H1 (cell line): ENCODE results near the gene HEPACAM. TPM values are rescaled to one million over a fixed set of nuclear protein-coding genes. Genes with fewer than 3 reads are reported as not detected.

Experiments used
- polyA plus RNA-seq, 7 experiments: library from polyadenylated mRNA; depleted of rRNA in 3 of 7; stranded (reverse) in 5 of 7; unstranded in 2 of 7; fragments of >200 nt in 5 of 7; fragments of 200-250 nt in 2 of 7; gene quantifications; 1 replicate in 5 of 7; 2 replicates in 1 of 7; 4 replicates in 1 of 7; pipeline versions ENCODE4 v1.2.1 to v1.2.3, GENCODE V29; 2011 to 2013; ENCODE audit warnings: missing spikeins in 2 of 7, mixed read lengths in 2 of 7
- total RNA-seq: library from RNA; stranded (reverse); fragmentation: NEBNext Ultra II Directional; extraction: Animal tissue kit (Norgen Biotek cat#: 25700); gene quantifications from 2 replicates; pipeline ENCODE4 v1.2.1, GENCODE V29; 2021
- TF ChIP-seq, protein P1 (sequence below): fragments of 300-600 bp; sonication (generic); IDR thresholded peaks from 2 replicates; pipeline ENCODE4 v1.7.1; 2012; ENCODE audit warnings: low read length, moderate library complexity, mild to moderate bottlenecking, inconsistent platforms; ENCODE audit not compliant: insufficient replicate concordance

HEPACAM gene
- total and polyA plus RNA-seq, 2 of the 8 experiments (the other 6 are each of a cell fraction or from before 2014, with no cell fraction given), result not detected

DNA sequence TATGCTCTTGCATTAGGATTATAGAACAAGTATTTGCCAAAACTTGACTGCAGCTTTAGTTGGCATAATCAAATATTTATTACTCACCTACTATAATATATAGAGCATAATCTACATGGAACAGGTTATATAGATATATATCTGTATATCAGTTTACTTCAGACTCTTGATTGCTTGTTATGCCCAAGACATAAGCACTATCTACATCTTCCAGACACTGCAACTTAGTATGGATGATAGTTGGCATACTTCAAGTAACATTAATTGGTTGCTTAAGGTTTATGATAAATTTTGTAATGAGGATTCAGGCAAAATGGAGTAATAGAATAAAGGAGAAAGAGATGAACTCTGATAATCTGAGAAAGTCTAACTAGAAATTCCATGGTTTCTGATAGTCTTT lies 19.2 kb upstream of the HEPACAM start (continued):
- TF ChIP-seq, protein P1, sequence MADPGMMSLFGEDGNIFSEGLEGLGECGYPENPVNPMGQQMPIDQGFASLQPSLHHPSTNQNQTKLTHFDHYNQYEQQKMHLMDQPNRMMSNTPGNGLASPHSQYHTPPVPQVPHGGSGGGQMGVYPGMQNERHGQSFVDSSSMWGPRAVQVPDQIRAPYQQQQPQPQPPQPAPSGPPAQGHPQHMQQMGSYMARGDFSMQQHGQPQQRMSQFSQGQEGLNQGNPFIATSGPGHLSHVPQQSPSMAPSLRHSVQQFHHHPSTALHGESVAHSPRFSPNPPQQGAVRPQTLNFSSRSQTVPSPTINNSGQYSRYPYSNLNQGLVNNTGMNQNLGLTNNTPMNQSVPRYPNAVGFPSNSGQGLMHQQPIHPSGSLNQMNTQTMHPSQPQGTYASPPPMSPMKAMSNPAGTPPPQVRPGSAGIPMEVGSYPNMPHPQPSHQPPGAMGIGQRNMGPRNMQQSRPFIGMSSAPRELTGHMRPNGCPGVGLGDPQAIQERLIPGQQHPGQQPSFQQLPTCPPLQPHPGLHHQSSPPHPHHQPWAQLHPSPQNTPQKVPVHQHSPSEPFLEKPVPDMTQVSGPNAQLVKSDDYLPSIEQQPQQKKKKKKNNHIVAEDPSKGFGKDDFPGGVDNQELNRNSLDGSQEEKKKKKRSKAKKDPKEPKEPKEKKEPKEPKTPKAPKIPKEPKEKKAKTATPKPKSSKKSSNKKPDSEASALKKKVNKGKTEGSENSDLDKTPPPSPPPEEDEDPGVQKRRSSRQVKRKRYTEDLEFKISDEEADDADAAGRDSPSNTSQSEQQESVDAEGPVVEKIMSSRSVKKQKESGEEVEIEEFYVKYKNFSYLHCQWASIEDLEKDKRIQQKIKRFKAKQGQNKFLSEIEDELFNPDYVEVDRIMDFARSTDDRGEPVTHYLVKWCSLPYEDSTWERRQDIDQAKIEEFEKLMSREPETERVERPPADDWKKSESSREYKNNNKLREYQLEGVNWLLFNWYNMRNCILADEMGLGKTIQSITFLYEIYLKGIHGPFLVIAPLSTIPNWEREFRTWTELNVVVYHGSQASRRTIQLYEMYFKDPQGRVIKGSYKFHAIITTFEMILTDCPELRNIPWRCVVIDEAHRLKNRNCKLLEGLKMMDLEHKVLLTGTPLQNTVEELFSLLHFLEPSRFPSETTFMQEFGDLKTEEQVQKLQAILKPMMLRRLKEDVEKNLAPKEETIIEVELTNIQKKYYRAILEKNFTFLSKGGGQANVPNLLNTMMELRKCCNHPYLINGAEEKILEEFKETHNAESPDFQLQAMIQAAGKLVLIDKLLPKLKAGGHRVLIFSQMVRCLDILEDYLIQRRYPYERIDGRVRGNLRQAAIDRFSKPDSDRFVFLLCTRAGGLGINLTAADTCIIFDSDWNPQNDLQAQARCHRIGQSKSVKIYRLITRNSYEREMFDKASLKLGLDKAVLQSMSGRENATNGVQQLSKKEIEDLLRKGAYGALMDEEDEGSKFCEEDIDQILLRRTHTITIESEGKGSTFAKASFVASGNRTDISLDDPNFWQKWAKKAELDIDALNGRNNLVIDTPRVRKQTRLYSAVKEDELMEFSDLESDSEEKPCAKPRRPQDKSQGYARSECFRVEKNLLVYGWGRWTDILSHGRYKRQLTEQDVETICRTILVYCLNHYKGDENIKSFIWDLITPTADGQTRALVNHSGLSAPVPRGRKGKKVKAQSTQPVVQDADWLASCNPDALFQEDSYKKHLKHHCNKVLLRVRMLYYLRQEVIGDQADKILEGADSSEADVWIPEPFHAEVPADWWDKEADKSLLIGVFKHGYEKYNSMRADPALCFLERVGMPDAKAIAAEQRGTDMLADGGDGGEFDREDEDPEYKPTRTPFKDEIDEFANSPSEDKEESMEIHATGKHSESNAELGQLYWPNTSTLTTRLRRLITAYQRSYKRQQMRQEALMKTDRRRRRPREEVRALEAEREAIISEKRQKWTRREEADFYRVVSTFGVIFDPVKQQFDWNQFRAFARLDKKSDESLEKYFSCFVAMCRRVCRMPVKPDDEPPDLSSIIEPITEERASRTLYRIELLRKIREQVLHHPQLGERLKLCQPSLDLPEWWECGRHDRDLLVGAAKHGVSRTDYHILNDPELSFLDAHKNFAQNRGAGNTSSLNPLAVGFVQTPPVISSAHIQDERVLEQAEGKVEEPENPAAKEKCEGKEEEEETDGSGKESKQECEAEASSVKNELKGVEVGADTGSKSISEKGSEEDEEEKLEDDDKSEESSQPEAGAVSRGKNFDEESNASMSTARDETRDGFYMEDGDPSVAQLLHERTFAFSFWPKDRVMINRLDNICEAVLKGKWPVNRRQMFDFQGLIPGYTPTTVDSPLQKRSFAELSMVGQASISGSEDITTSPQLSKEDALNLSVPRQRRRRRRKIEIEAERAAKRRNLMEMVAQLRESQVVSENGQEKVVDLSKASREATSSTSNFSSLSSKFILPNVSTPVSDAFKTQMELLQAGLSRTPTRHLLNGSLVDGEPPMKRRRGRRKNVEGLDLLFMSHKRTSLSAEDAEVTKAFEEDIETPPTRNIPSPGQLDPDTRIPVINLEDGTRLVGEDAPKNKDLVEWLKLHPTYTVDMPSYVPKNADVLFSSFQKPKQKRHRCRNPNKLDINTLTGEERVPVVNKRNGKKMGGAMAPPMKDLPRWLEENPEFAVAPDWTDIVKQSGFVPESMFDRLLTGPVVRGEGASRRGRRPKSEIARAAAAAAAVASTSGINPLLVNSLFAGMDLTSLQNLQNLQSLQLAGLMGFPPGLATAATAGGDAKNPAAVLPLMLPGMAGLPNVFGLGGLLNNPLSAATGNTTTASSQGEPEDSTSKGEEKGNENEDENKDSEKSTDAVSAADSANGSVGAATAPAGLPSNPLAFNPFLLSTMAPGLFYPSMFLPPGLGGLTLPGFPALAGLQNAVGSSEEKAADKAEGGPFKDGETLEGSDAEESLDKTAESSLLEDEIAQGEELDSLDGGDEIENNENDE, result no peak
